Osteocyte (in vitro differentiated cells): Measurements from ENCODE around the gene DOCK2. TPM values are rescaled to one million over a fixed set of nuclear protein-coding genes. Genes with fewer than 3 reads are reported as not detected.

ENCODE experiments used
- DNase-seq: peaks from one replicate; pipeline ENCODE4 v3.0.0; 2021; ENCODE audit warnings: mixed read lengths; ENCODE audit not compliant: unreplicated experiment; ENCODE audit errors: extremely low spot score
- H3K27ac Mint-ChIP-seq: one replicate; pipeline ENCODE4 v1.8.0; 2021; ENCODE audit warnings: mild to moderate bottlenecking, mixed read lengths; ENCODE audit not compliant: unreplicated experiment
- H3K27me3 Mint-ChIP-seq: one replicate; pipeline ENCODE4 v1.8.0; 2021; ENCODE audit warnings: mixed read lengths; ENCODE audit not compliant: unreplicated experiment
- H3K36me3 Mint-ChIP-seq: one replicate; pipeline ENCODE4 v1.8.0; 2021; ENCODE audit warnings: mixed read lengths; ENCODE audit not compliant: unreplicated experiment
- H3K4me1 Mint-ChIP-seq: one replicate; pipeline ENCODE4 v1.8.0; 2021; ENCODE audit warnings: mixed read lengths; ENCODE audit not compliant: unreplicated experiment
- H3K4me3 Mint-ChIP-seq: one replicate; pipeline ENCODE4 v1.8.0; 2021; ENCODE audit warnings: mild to moderate bottlenecking, moderate library complexity, mixed read lengths; ENCODE audit not compliant: unreplicated experiment
- H3K9me3 Mint-ChIP-seq: one replicate; pipeline ENCODE4 v1.8.0; 2021; ENCODE audit warnings: mixed read lengths; ENCODE audit not compliant: unreplicated experiment
- total RNA-seq: library from RNA; stranded (reverse); gene quantifications from 2 replicates; pipeline ENCODE4 v1.2.1, GENCODE V29; 2021
- TF ChIP-seq, protein P1 (sequence below): fragments of 200-600 bp; sonication (generic); IDR thresholded peaks from 2 replicates; pipeline ENCODE4 v1.5.0; 2021; ENCODE audit warnings: antibody characterized with exemption, mild to moderate bottlenecking, moderate library complexity

DOCK2 gene
- total RNA-seq, 1 donor from 2014 or later = 11.6 TPM

DNA sequence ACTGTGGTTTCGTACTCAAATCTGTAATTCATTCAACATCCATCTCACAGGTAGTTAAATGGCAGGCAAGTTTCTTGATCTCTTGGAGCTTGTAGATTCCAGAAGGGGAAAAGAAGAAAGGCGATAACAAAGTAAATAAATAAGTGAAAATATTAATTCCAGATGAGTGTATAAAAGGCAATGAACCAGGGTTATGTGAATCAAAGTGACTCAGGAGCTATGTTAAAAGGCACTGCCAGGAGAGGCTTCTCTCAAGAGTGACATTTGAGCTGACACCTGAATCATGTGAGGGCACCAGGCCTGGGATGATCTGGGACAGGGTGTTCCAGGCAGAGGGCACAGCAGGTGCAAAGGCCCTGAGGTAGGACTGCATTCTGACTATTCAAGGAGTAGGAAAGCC lies 45.0 kb downstream of the DOCK2 start:
- H3K27me3 Mint-ChIP-seq = no peaks in the 10 kb centered on the region
- no peak overlapping the region for H3K27ac Mint-ChIP-seq
- peaks cover 3% of the 10 kb centered on the region for H3K4me1 Mint-ChIP-seq
- H3K9me3 Mint-ChIP-seq = no peaks in the 10 kb centered on the region
- peaks cover 1% of the 10 kb centered on the region for H3K36me3 Mint-ChIP-seq
- no peak for DNase-seq
- TF ChIP-seq, protein P1, sequence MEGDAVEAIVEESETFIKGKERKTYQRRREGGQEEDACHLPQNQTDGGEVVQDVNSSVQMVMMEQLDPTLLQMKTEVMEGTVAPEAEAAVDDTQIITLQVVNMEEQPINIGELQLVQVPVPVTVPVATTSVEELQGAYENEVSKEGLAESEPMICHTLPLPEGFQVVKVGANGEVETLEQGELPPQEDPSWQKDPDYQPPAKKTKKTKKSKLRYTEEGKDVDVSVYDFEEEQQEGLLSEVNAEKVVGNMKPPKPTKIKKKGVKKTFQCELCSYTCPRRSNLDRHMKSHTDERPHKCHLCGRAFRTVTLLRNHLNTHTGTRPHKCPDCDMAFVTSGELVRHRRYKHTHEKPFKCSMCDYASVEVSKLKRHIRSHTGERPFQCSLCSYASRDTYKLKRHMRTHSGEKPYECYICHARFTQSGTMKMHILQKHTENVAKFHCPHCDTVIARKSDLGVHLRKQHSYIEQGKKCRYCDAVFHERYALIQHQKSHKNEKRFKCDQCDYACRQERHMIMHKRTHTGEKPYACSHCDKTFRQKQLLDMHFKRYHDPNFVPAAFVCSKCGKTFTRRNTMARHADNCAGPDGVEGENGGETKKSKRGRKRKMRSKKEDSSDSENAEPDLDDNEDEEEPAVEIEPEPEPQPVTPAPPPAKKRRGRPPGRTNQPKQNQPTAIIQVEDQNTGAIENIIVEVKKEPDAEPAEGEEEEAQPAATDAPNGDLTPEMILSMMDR = no peak
- no peak overlapping the region for H3K4me3 Mint-ChIP-seq

DNA sequence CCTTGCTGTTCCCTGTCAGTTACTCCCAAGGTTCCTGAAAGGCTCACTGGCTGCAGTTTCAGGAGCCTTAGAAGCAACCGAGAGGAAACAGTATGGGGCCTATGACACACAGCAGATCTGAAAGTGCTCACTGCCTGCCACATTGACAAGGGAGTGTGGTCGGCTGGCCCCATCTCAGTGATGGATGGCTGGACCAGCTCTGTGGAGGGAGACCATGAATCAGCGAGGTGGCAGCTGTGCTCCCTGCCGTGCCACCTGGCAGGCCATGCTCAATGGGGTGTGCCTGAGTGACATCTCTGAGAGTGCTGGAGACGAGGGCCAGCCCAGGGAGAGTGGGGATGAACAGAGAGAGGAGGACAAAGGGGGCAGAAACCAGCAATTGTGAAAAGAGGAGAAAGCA lies 49.1 kb downstream of the DOCK2 start:
- H3K9me3 Mint-ChIP-seq = no peaks in the 10 kb centered on the region
- no peak overlapping the region for H3K27ac Mint-ChIP-seq
- no peak for DNase-seq

DNA sequence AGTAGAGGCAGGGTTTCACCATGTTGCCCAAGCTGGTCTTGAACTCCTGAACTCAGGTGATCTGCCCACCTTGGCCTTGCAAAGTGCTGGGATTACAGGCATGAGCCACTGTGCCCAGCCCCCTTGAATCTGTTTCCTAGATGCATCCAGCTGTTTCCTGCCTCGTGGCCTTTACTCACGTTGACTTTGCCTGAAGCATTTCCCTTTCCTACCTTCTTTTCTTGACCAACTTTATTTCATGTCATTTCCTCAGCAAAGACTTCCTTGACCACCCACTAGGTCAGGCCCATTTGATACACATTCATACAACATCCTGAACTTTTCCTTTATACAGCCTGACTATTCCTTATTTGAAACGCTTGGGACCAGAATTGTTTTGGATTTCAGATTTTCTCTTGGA lies 51.0 kb downstream of the DOCK2 start:
- TF ChIP-seq, protein P1 = no peak
- DNase-seq = no peak
- peaks cover 2% of the 10 kb centered on the region for H3K4me1 Mint-ChIP-seq
- H3K9me3 Mint-ChIP-seq = no peaks in the 10 kb centered on the region
- H3K27me3 Mint-ChIP-seq = no peaks in the 10 kb centered on the region
- peaks cover 1% of the 10 kb centered on the region for H3K36me3 Mint-ChIP-seq
- H3K4me3 Mint-ChIP-seq = no peak overlapping the region
- H3K27ac Mint-ChIP-seq = no peak overlapping the region

More for the DNA sequence above, 49.1 kb downstream of the DOCK2 start:
- TF ChIP-seq, protein P1 = no peak
- Mint-ChIP-seq H3K27me3 (no peaks in the 10 kb centered on the region), H3K36me3 (peaks cover 1% of the 10 kb centered on the region), H3K4me3 (no peak overlapping the region), H3K4me1 (peaks cover 3% of the 10 kb centered on the region)

DNA sequence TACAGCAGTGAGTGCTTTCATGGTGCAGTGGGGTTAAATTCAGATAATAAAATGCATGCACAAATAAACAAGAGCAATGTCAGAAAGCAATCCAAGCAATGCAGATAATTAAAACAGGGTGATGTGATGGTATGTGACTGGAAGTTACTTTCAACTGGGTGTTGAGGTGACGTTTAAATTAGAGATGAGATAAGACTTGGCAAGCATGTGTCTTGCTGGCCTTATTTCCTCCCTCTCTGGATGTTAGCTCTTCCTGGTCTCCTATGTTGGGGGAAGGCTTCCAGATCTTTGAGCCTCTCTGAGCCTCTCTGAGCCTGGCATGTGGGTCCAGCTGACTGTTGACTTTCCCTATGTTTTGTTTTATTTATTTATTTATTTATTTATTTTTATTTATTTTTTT lies 54.4 kb downstream of the DOCK2 start:
- DNase-seq = no peak
- Mint-ChIP-seq H3K9me3 (no peaks in the 10 kb centered on the region), H3K27me3 (no peaks in the 10 kb centered on the region), H3K4me1 (peaks cover 32% of the 10 kb centered on the region), H3K27ac (no peak overlapping the region), H3K4me3 (no peak overlapping the region), H3K36me3 (no peaks in the 10 kb centered on the region)
- TF ChIP-seq, protein P1 = no peak

DNA sequence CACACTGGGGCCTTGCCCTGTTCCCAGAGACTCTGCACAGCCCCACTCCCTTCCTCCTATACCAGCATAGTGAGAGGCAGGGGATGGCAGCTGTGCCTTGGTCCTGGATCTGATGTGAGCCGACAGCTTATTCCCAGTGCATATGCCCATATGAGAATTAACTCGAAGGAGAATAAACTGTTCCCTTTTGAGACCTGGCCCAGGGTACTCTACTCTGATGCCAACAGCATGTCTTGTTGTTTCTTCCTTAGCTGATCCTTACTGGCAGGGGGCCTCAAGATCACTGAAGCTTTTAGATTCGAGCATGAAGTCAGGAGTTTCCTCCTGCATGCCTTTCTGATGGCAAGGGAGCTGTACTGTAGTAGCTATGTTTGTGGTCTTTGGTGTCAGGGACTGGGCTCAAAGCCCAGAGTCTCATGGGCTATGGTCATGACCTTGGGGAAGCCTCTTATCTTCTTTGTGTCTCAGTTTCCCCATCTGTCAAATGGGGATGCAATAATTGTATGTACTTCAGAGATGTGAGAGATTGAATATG lies 57.1 kb downstream of the DOCK2 start:
- no peak overlapping the region for H3K4me3 Mint-ChIP-seq
- H3K27ac Mint-ChIP-seq = peak overlapping the region; percentile 95
- H3K36me3 Mint-ChIP-seq = no peaks in the 10 kb centered on the region
- no peak for DNase-seq
- H3K4me1 Mint-ChIP-seq = peaks cover 55% of the 10 kb centered on the region
- no peaks in the 10 kb centered on the region for H3K27me3 Mint-ChIP-seq
- no peaks in the 10 kb centered on the region for H3K9me3 Mint-ChIP-seq
- TF ChIP-seq, protein P1 = no peak
